SK-N-MC (cell line): Measurements from ENCODE around the gene CD93.

Experiments used
- DNase-seq: peaks from one replicate; pipeline ENCODE4 v3.0.0-alpha.2; 2011; ENCODE audit warnings: low read depth, low spot score
- H3K27ac ChIP-seq: fragments of 200-600 bp; sonication (generic); 2 replicates; pipeline ENCODE4 v1.5.1; 2016; ENCODE audit warnings: mixed run types
- H3K36me3 ChIP-seq: fragments of 200-600 bp; sonication (generic); 2 replicates; pipeline ENCODE4 v1.6.1; 2017; ENCODE audit warnings: antibody characterized with exemption, low read length, mixed read lengths; ENCODE audit not compliant: insufficient read depth
- H3K4me3 ChIP-seq: fragments of 200-600 bp; sonication (generic); 2 replicates; pipeline ENCODE4 v1.5.1; 2016
- H3K9ac ChIP-seq: fragments of 200-600 bp; sonication (generic); 2 replicates; pipeline ENCODE4 v1.8.0; 2017; ENCODE audit warnings: mixed run types, mixed read lengths; ENCODE audit not compliant: insufficient read length
- H3K9me3 ChIP-seq: fragments of 200-600 bp; sonication (generic); 2 replicates; pipeline ENCODE4 v1.6.1; 2017; ENCODE audit warnings: low read depth, mild to moderate bottlenecking, antibody characterized with exemption, low read length, moderate library complexity, mixed read lengths
- EZH2 ChIP-seq: fragments of 200-600 bp; sonication (generic); IDR thresholded peaks from one replicate; pipeline ENCODE4 v1.6.1; 2017; ENCODE audit warnings: antibody characterized with exemption
- FOXP2 ChIP-seq: optimal IDR thresholded peaks from 2 replicates; pipeline ENCODE3; 2011; ENCODE audit warnings: mild to moderate bottlenecking, moderate library complexity; ENCODE audit not compliant: insufficient read depth; ENCODE audit errors: extremely low read length, control extremely low read depth
- POLR2AphosphoS5 ChIP-seq: IDR thresholded peaks from 2 replicates; pipeline ENCODE4 v1.6.1; 2012; ENCODE audit warnings: mild to moderate bottlenecking, low read depth, low read length, borderline replicate concordance

Gene CD93, protein sequence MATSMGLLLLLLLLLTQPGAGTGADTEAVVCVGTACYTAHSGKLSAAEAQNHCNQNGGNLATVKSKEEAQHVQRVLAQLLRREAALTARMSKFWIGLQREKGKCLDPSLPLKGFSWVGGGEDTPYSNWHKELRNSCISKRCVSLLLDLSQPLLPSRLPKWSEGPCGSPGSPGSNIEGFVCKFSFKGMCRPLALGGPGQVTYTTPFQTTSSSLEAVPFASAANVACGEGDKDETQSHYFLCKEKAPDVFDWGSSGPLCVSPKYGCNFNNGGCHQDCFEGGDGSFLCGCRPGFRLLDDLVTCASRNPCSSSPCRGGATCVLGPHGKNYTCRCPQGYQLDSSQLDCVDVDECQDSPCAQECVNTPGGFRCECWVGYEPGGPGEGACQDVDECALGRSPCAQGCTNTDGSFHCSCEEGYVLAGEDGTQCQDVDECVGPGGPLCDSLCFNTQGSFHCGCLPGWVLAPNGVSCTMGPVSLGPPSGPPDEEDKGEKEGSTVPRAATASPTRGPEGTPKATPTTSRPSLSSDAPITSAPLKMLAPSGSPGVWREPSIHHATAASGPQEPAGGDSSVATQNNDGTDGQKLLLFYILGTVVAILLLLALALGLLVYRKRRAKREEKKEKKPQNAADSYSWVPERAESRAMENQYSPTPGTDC

DNA sequence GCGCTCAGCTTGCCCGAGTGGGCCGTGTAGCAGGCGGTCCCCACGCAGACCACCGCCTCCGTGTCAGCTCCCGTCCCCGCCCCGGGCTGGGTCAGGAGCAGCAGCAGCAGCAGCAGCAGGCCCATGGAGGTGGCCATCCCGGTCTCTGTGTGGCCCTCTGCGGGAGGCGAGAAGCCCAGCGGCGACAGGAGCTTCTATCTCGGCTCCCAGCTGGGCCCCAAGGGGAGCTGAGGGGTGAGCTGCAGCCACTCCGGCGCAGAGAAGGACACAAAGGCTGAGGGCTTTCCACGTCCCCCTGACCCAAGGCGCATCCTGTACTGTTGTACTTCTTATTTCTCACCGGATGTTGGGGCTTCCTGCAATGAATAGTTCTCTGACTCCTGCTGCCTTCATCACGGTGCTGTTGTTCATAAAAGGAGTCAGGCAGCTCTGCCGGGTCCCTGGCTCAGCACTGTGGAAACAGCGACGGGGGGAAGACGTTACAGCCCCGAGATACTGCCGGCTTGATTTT is at the start of gene CD93:
TSS of gene CD93 (minus strand) at position 269 of the 511 bp plus-strand sequence. CDS start at position 137, 132 bp downstream.
- Histone ChIP-seq H3K9ac (no peak within 1 kb of the TSS), H3K9me3 (no peaks in the 10 kb centered on the region), H3K27ac (no peak within 1 kb of the TSS), H3K36me3 (no peaks in the 10 kb centered on the region), H3K4me3 (no peak within 1 kb of the TSS)
- TF ChIP-seq FOXP2 (no peak), POLR2AphosphoS5 (no peak), EZH2 (no peak)
- DNase-seq: no peak

DNA sequence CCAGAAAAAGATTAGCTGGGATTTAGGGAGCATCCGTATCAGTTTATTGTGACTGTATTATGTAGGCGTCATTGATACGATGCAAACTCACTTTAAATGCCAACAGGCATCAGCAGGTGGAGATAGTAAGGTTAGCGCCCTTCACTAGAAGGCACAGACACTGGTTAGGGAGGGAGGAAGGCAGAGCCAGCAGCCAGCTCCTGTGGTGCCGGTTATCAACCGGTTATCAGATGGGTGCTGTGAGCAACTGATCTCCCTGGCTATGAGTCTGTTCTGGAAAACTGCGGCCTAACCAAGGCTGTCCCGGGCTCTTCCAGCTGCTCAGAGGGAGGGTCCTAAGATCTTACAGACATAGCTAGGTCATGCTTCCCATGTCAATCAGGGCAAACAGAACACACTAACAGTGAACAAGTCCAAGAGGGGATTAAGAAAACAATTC is 47.5 kb upstream of the CD93 start:
- no peak for DNase-seq
- no peak for TF ChIP-seq POLR2AphosphoS5
- no peak for TF ChIP-seq FOXP2
- TF ChIP-seq EZH2: no peak
- Histone ChIP-seq H3K9ac (no peak overlapping the region), H3K27ac (no peak overlapping the region), H3K9me3 (no peaks in the 10 kb centered on the region), H3K4me3 (no peak overlapping the region), H3K36me3 (no peaks in the 10 kb centered on the region)

DNA sequence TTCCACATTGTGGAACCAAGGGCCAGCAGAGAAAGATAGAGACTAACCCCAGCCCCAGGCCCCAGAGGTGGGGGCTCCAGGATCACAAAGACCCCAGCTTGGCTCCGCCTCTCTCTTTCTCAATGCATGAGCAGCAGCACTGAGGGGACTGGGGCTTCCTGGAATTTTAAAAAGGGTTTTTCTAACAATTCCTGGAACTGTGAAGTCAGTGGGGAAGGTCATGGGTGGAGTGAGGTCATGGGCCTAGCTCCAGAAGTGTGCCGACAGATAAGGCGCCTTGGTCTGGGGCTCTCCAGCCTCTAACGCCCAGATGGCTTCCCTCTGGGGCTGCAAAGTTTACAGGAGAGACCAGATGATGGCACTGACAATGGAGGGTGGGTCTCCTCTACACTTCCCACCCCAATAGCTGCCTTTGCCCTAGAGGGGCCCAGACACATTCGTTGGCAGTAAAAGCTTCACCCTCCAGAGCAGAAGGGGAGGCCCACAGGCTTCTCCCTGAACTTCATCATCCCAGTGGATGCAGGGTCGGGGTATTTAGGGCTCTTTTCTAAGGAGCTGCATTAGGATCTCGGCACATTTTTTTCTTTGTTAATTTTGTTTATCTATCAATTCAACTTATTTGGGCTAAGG is 46.9 kb upstream of the CD93 start:
- DNase-seq: no peak
- Histone ChIP-seq H3K9ac (no peak overlapping the region), H3K27ac (no peak overlapping the region), H3K4me3 (no peak overlapping the region), H3K36me3 (no peaks in the 10 kb centered on the region), H3K9me3 (no peaks in the 10 kb centered on the region)
- TF ChIP-seq FOXP2 (no peak), POLR2AphosphoS5 (no peak), EZH2 (no peak)

DNA sequence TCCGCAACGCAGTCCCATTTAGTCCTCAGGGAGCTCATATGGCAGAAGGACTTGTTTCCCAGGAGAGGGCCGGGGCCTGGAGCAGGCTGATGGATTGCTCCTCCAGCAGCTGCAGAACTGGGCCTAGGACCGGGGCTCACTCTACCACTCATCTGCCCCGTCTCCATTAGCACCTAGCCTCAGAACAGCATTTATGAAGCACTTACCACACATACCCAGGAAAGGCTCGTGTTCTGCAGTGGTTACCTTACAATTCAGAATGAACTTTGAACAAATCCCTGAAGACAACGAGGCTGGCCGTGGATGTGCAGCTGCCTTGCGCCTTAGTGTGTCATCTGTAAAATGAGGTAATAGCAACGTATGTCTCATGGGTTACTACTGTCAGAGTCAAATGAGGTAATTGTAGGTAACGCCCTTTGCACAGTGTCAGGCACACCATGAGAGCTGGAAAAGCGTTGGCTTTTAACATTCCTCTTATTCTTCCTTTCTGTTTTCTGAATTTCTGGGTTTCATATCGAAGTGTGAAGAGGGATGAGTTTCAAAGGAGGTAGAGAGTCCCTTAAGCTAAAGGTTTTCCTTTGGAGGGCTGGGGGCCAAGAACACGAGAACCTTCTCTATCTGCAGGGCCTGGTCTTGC is 46.3 kb upstream of the CD93 start:
- DNase-seq: no peak
- no peak overlapping the region for H3K27ac ChIP-seq
- TF ChIP-seq FOXP2 (no peak), EZH2 (no peak), POLR2AphosphoS5 (no peak)
- no peaks in the 10 kb centered on the region for H3K9me3 ChIP-seq
- no peak overlapping the region for H3K4me3 ChIP-seq
- no peak overlapping the region for H3K9ac ChIP-seq
- no peaks in the 10 kb centered on the region for H3K36me3 ChIP-seq

DNA sequence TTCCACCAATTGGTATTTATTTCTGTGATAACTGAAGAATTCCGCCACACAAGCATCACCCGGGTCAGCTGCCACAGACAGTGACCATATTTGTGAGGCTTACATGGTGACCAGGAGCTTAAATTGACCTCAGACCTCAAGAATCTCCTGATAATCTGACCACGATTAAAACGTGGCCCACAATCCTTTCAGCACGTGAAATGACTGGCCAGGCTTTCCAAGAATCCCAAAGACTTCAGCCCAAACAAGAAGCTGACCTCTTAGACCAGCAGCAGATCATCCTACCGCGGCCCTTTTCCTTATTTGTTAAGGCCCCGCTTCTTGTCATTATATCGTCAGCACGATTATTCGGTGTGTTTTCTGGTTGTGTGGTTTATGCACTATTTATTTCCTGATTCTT is 45.6 kb upstream of the CD93 start:
- TF ChIP-seq POLR2AphosphoS5 (no peak), EZH2 (no peak), FOXP2 (no peak)
- Histone ChIP-seq H3K27ac (no peak overlapping the region), H3K36me3 (no peaks in the 10 kb centered on the region), H3K9me3 (no peaks in the 10 kb centered on the region), H3K9ac (no peak overlapping the region), H3K4me3 (no peak overlapping the region)
- no peak for DNase-seq

DNA sequence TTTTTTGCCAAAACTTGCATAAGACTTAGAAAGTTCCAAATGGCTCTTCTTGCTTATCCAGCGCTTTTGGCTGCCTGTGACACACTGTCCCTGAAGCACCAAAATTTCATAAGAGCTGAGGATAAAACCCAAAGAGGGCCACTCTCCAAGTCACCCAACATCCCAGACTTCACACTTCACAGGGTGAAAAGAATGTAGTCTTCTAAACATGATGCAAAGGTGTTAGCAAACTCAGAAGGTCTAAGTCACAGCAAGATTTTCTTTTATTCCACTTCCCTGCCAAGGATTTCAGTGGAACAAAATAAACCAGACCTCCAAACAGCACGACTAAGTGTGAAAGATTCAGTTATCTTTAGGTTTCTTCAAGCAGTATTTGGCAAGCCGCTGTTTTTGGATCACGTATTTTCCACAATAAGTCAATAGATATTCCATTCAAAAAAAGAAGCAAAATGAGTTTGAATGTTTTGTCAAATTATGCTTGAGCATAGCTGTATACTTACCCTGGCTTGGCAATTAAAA is 44.6 kb upstream of the CD93 start:
- no peak for DNase-seq
- Histone ChIP-seq H3K4me3 (no peak overlapping the region), H3K27ac (no peak overlapping the region), H3K9me3 (no peaks in the 10 kb centered on the region), H3K36me3 (no peaks in the 10 kb centered on the region), H3K9ac (no peak overlapping the region)
- no peak for TF ChIP-seq EZH2
- TF ChIP-seq FOXP2: no peak
- no peak for TF ChIP-seq POLR2AphosphoS5

DNA sequence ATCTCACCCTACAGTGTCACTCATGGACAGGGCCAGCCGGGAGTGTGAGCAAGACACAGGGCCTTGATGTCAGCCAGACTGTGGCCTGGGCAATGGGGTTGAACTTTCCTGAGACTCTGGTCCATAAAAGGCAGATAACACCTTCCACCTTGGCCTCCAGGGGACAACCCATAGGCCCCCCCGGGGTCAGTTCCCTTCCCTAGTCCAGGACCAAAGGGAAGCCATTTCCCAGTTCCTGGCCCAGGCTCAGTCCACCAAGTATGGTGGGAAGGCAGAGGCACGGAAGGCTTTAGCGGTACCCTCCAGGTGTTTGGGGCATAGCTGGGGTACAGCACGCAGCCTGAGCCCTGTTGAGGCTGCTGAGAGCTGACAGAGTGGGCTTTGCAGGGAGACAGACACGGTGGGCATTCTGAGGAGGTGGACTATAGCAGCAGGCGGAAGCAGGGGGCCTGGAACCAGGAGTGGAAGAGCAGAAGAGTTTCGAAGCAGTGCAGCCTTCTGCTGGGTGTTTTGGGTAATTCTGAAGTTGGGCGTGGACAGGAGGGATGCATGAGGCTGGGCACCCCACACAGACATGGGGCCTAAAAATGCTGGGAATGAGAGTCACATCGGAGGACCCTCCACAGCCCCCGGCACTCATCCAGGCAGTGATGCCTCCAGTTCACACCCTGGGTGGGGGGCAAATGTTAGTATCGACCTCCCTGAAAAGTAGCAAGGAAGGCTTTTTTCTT is 43.9 kb upstream of the CD93 start:
- H3K36me3 ChIP-seq: no peaks in the 10 kb centered on the region
- H3K9me3 ChIP-seq: no peaks in the 10 kb centered on the region
- no peak overlapping the region for H3K4me3 ChIP-seq
- no peak for DNase-seq
- H3K9ac ChIP-seq: no peak overlapping the region
- TF ChIP-seq POLR2AphosphoS5: no peak
- TF ChIP-seq EZH2: no peak
- TF ChIP-seq FOXP2: no peak
- no peak overlapping the region for H3K27ac ChIP-seq
